ENCODE results near the gene SMARCAD1. TPM values are rescaled to one million over a fixed set of nuclear protein-coding genes. Genes with fewer than 3 reads are reported as not detected.
"Not testable (repeated sequence)": the region's sequence is repeated elsewhere in the genome, so short reads cannot be mapped to it uniquely, and the experiment has no call there.

Gene SMARCAD1
- polyA plus RNA-seq, 4 donors, result 5.4 to 30.3 (median 8.8) TPM

DNA sequence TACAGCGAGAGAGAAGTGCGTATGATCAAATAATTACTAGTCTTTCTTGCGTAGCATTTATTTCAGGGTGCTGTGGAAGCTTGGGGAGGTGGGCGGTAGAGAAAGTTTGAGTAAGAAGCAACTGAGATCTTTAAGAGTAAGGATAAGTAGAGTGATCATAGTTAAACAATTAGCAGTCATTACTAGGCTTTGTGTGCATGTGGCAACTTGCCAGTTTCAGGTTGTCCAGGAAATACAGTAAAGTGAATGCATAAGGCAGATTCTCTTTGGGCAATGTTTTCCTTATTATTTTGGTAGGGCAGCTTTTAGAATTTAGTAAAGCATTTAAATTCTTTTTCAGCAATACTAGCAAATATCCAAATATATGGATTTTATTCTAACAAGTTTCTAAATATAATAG, 78.0 kb downstream of the SMARCAD1 start:
- Histone ChIP-seq H3K27ac (ENCODE audit: low read depth in 1 of 3, low read length in 2 of 3) (no peak overlapping the region), H3K4me1 (ENCODE audit: control insufficient read depth in 3 of 3, insufficient read depth in 2 of 3, low read depth in 1 of 3, low read length in 2 of 3) (no peaks in the 10 kb centered on the region), H3K4me3 (ENCODE audit: low read depth in 1 of 3, low read length in 3 of 3) (no peak overlapping the region), H3K36me3 (ENCODE audit: control insufficient read depth in 3 of 3, insufficient read depth in 2 of 3, low read depth in 1 of 3, low read length in 3 of 3) (peaks cover 3 to 22% (median 4%) of the 10 kb centered on the region in 3 donors), H3K27me3 (ENCODE audit: control insufficient read depth in 3 of 3, insufficient read depth in 3 of 3, low read length in 3 of 3) (no peaks in the 10 kb centered on the region), H3K9me3 (ENCODE audit: control insufficient read depth in 2 of 2, insufficient read depth in 1 of 2, low read depth in 1 of 2, low read length in 1 of 2) (no peaks in the 10 kb centered on the region)
- no peak for FAIRE-seq
- 89 to 95% (median 91%) methylated on average over 4 of the region's 4 CpGs for WGBS, 3 donors
- peak in 1 of 2 donors; percentile 58 for DNase-seq

- Histone ChIP-seq H3K27me3 (ENCODE audit: control insufficient read depth in 3 of 3, insufficient read depth in 3 of 3, low read length in 3 of 3) (no peaks in the 10 kb centered on the region), H3K27ac (ENCODE audit: low read depth in 1 of 3, low read length in 2 of 3) (no peak overlapping the region), H3K9me3 (ENCODE audit: control insufficient read depth in 2 of 2, insufficient read depth in 1 of 2, low read depth in 1 of 2, low read length in 1 of 2) (no peaks in the 10 kb centered on the region), H3K4me3 (ENCODE audit: low read depth in 1 of 3, low read length in 3 of 3) (no peak overlapping the region), H3K4me1 (ENCODE audit: control insufficient read depth in 3 of 3, insufficient read depth in 2 of 3, low read depth in 1 of 3, low read length in 2 of 3) (no peaks in the 10 kb centered on the region), H3K36me3 (ENCODE audit: control insufficient read depth in 3 of 3, insufficient read depth in 2 of 3, low read depth in 1 of 3, low read length in 3 of 3) (peaks cover 2 to 8% (median 5%) of the 10 kb centered on the region in 3 donors)
- 91 to 94% (median 94%) methylated on average over 2 of the region's 2 CpGs for WGBS, 3 donors
- no peak for FAIRE-seq
- no peak for DNase-seq
Measured at GRCh38 chr4:94290245-94290644, 82.6 kb downstream of the SMARCAD1 start.

DNA sequence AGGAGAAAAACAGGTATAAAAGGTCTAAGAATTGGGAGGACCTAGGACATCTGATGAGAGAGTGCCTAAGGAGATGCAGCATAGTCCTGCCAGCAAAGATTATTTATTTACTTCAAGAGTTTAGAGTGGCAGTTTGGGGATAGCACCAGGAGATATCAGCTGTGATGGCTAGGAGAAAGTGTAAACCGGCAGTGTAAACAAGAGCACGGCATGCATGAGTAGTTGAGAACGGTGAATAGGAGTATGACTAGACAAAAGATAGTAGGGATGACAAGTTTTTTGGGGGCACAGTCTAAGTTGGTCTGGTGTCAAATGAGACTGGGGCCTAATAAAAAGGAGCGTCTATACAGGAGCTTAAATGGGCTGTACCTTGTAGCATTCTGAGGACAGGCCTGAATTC, 86.3 kb downstream of the SMARCAD1 start:
- not testable (repeated sequence) for H3K27ac ChIP-seq (ENCODE audit: low read depth in 1 of 3, low read length in 2 of 3); FAIRE-seq; H3K4me1 ChIP-seq (ENCODE audit: control insufficient read depth in 3 of 3, insufficient read depth in 2 of 3, low read depth in 1 of 3, low read length in 2 of 3); H3K27me3 ChIP-seq (ENCODE audit: control insufficient read depth in 3 of 3, insufficient read depth in 3 of 3, low read length in 3 of 3); H3K9me3 ChIP-seq (ENCODE audit: control insufficient read depth in 2 of 2, insufficient read depth in 1 of 2, low read depth in 1 of 2, low read length in 1 of 2); H3K4me3 ChIP-seq (ENCODE audit: low read depth in 1 of 3, low read length in 3 of 3); H3K36me3 ChIP-seq (ENCODE audit: control insufficient read depth in 3 of 3, insufficient read depth in 2 of 3, low read depth in 1 of 3, low read length in 3 of 3); DNase-seq
- 89 to 96% (median 94%) methylated on average over 4 of the region's 4 CpGs for WGBS, 3 donors

DNA sequence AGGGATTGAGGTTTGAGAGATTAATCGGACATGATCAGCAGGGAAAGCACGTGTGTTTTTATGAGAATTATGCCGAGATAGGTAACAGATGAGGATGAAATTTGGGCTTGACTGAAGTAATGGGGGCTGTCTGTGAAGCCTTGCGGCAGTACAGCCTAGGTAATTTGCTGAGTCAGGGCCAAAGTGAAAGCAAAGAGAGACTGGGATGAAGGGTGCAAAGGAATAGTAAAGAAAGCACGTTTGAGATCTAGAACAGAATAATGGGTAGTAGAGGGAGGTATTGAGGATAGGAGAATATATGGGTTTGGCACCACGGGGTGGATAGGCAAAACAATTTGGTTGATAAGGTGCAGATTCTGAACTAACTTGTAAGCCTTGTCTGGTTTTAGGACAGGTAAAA, 87.8 kb downstream of the SMARCAD1 start:
- H3K4me1 ChIP-seq (ENCODE audit: control insufficient read depth in 3 of 3, insufficient read depth in 2 of 3, low read depth in 1 of 3, low read length in 2 of 3); H3K9me3 ChIP-seq (ENCODE audit: control insufficient read depth in 2 of 2, insufficient read depth in 1 of 2, low read depth in 1 of 2, low read length in 1 of 2); H3K36me3 ChIP-seq (ENCODE audit: control insufficient read depth in 3 of 3, insufficient read depth in 2 of 3, low read depth in 1 of 3, low read length in 3 of 3); H3K27ac ChIP-seq (ENCODE audit: low read depth in 1 of 3, low read length in 2 of 3); H3K27me3 ChIP-seq (ENCODE audit: control insufficient read depth in 3 of 3, insufficient read depth in 3 of 3, low read length in 3 of 3); FAIRE-seq; DNase-seq; H3K4me3 ChIP-seq (ENCODE audit: low read depth in 1 of 3, low read length in 3 of 3): not testable (repeated sequence)
- 74 to 79% (median 79%) methylated on average over 6 of the region's 6 CpGs for WGBS, 3 donors

- no peaks in the 10 kb centered on the region for H3K36me3 ChIP-seq (ENCODE audit: control insufficient read depth in 3 of 3, insufficient read depth in 2 of 3, low read depth in 1 of 3, low read length in 3 of 3)
- no peak for FAIRE-seq
- H3K4me3 ChIP-seq (ENCODE audit: low read depth in 1 of 3, low read length in 3 of 3), result no peak overlapping the region
- no peak overlapping the region for H3K27ac ChIP-seq (ENCODE audit: low read depth in 1 of 3, low read length in 2 of 3)
- H3K27me3 ChIP-seq (ENCODE audit: control insufficient read depth in 3 of 3, insufficient read depth in 3 of 3, low read length in 3 of 3), result no peaks in the 10 kb centered on the region
- H3K9me3 ChIP-seq (ENCODE audit: control insufficient read depth in 2 of 2, insufficient read depth in 1 of 2, low read depth in 1 of 2, low read length in 1 of 2), result no peaks in the 10 kb centered on the region
- peak; percentile 32 to 38 for DNase-seq
- WGBS, 3 donors, result 56 to 73% (median 69%) methylated on average over 4 of the region's 4 CpGs
- H3K4me1 ChIP-seq (ENCODE audit: control insufficient read depth in 3 of 3, insufficient read depth in 2 of 3, low read depth in 1 of 3, low read length in 2 of 3), result peaks cover 0 to 3% (median 0%) of the 10 kb centered on the region in 3 donors
Measured at GRCh38 chr4:94298725-94299252, 91.1 kb downstream of the SMARCAD1 start.

- no peaks in the 10 kb centered on the region for H3K36me3 ChIP-seq (ENCODE audit: control insufficient read depth in 3 of 3, insufficient read depth in 2 of 3, low read depth in 1 of 3, low read length in 3 of 3)
- no peak for DNase-seq
- no peaks in the 10 kb centered on the region for H3K9me3 ChIP-seq (ENCODE audit: control insufficient read depth in 2 of 2, insufficient read depth in 1 of 2, low read depth in 1 of 2, low read length in 1 of 2)
- H3K27ac ChIP-seq (ENCODE audit: low read depth in 1 of 3, low read length in 2 of 3), result no peak overlapping the region
- WGBS, 3 donors, result 93 to 95% (median 94%) methylated on average over 2 of the region's 2 CpGs
- no peaks in the 10 kb centered on the region for H3K27me3 ChIP-seq (ENCODE audit: control insufficient read depth in 3 of 3, insufficient read depth in 3 of 3, low read length in 3 of 3)
- no peak overlapping the region for H3K4me3 ChIP-seq (ENCODE audit: low read depth in 1 of 3, low read length in 3 of 3)
- no peak for FAIRE-seq
- peaks cover 0 to 3% (median 0%) of the 10 kb centered on the region in 3 donors for H3K4me1 ChIP-seq (ENCODE audit: control insufficient read depth in 3 of 3, insufficient read depth in 2 of 3, low read depth in 1 of 3, low read length in 2 of 3)
Measured at GRCh38 chr4:94302191-94302590, 94.5 kb downstream of the SMARCAD1 start.

DNA sequence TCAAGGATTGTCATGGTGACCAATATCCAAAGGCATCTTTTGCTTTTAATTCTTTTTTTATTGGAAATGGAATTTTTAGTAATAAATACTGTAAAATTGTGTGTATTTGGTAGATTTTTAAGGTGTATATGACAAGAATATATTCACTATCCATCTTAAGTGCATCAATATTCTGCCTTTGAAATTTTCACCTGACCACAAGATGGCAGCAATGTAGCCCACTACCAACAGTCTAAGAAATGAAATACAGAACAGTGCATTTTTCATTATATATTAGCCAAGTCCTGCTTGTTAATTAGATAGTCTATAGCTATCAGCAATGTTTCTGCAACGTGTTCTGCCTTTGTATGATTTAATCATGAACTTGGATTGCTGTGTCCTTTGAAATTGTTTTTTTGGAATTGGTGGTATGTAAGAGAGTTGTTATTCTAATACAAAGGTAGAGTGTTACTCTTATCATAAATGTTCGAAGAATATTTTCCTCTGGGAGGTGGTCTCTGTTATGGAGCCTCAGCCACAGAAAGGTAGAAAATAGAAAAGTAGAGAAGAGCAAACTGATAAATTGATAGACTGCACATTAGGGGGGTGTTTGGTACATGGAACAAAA, 96.8 kb downstream of the SMARCAD1 start:
- Histone ChIP-seq H3K36me3 (ENCODE audit: control insufficient read depth in 3 of 3, insufficient read depth in 2 of 3, low read depth in 1 of 3, low read length in 3 of 3) (no peaks in the 10 kb centered on the region), H3K9me3 (ENCODE audit: control insufficient read depth in 2 of 2, insufficient read depth in 1 of 2, low read depth in 1 of 2, low read length in 1 of 2) (no peaks in the 10 kb centered on the region), H3K27me3 (ENCODE audit: control insufficient read depth in 3 of 3, insufficient read depth in 3 of 3, low read length in 3 of 3) (no peaks in the 10 kb centered on the region), H3K4me3 (ENCODE audit: low read depth in 1 of 3, low read length in 3 of 3) (no peak overlapping the region), H3K4me1 (ENCODE audit: control insufficient read depth in 3 of 3, insufficient read depth in 2 of 3, low read depth in 1 of 3, low read length in 2 of 3) (no peaks in the 10 kb centered on the region), H3K27ac (ENCODE audit: low read depth in 1 of 3, low read length in 2 of 3) (no peak overlapping the region)
- WGBS, 3 donors, result 42 to 49% (median 43%) methylated on average over 2 of the region's 2 CpGs
- peak; percentile 41 to 51 for DNase-seq
- peak; percentile 15 for FAIRE-seq

DNA sequence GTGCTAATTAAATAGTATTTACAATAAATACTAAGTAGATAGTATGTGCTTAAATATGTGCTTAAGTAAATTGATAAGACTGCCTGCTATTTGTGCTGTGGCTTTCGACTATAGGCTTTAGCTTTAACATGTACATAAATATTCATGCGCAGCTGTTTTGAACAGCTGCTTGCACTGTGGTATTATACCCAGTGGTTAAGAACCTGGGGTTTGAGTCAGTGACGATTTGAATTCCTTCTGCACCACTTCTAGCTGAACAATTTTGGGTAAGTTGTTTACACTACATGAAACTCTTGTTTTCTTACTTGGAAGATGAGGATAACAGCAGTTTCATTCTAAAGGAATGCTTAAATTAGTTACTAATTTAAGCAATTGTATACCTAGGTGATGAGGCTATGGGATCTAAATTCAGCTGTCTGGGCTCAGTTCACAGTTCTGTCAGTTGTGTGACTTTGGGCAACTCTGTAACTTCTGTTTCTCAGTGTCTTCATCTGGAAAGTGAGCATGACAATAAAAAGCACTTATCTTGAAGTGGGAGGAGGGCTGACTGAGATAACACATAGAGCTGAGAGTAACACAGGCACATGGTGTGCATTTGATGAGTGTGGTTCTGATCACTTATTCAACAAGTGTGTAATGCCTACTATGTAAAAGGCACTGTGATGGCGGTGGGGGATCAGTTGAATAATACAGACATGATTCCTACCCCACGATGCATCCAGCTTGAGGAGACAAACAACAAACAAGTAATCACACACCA, 98.0 kb downstream of the SMARCAD1 start:
- FAIRE-seq, result no peak
- WGBS, 3 donors, result 74 to 80% (median 76%) methylated on average over 5 of the region's 5 CpGs
- Histone ChIP-seq H3K36me3 (ENCODE audit: control insufficient read depth in 3 of 3, insufficient read depth in 2 of 3, low read depth in 1 of 3, low read length in 3 of 3) (no peaks in the 10 kb centered on the region), H3K9me3 (ENCODE audit: control insufficient read depth in 2 of 2, insufficient read depth in 1 of 2, low read depth in 1 of 2, low read length in 1 of 2) (no peaks in the 10 kb centered on the region), H3K4me3 (ENCODE audit: low read depth in 1 of 3, low read length in 3 of 3) (no peak overlapping the region), H3K27ac (ENCODE audit: low read depth in 1 of 3, low read length in 2 of 3) (no peak overlapping the region), H3K27me3 (ENCODE audit: control insufficient read depth in 3 of 3, insufficient read depth in 3 of 3, low read length in 3 of 3) (no peaks in the 10 kb centered on the region), H3K4me1 (ENCODE audit: control insufficient read depth in 3 of 3, insufficient read depth in 2 of 3, low read depth in 1 of 3, low read length in 2 of 3) (no peaks in the 10 kb centered on the region)
- no peak for DNase-seq

All from small intestine (tissue), 7 donors.